Esophagus muscularis mucosa (tissue), 4 donors: Measurements from ENCODE around the gene MUC4.

Experiments
- EP300 ChIP-seq: sonication (generic); formaldehyde crosslinking; IDR thresholded peaks from one replicate; pipeline ENCODE4 v1.6.1; 2017; ENCODE audit warnings: antibody characterized with exemption
- POLR2A ChIP-seq: fragments of 450-650 bp; IDR thresholded peaks from one replicate; pipeline ENCODE4 v1.6.1; 2017; ENCODE audit warnings: antibody characterized with exemption, moderate library complexity, mild to moderate bottlenecking, low read depth
- POLR2AphosphoS5 ChIP-seq, 2 donors: sonication (generic); formaldehyde crosslinking; IDR thresholded peaks; one replicate each; pipeline ENCODE4 v1.6.1; 2017; ENCODE audit warnings: antibody characterized with exemption in 2 of 2
- TF ChIP-seq, protein P1 (sequence below), 3 experiments: fragments of 200-600 bp in 2 of 3; fragments of 450-650 bp in 1 of 3; sonication (generic) in 2 of 3; IDR thresholded peaks; one replicate each; pipeline ENCODE4 v1.5.1; 2017 to 2019; ENCODE audit warnings: antibody characterized with exemption in 3 of 3, mild to moderate bottlenecking in 2 of 3, moderate library complexity in 1 of 3

DNA sequence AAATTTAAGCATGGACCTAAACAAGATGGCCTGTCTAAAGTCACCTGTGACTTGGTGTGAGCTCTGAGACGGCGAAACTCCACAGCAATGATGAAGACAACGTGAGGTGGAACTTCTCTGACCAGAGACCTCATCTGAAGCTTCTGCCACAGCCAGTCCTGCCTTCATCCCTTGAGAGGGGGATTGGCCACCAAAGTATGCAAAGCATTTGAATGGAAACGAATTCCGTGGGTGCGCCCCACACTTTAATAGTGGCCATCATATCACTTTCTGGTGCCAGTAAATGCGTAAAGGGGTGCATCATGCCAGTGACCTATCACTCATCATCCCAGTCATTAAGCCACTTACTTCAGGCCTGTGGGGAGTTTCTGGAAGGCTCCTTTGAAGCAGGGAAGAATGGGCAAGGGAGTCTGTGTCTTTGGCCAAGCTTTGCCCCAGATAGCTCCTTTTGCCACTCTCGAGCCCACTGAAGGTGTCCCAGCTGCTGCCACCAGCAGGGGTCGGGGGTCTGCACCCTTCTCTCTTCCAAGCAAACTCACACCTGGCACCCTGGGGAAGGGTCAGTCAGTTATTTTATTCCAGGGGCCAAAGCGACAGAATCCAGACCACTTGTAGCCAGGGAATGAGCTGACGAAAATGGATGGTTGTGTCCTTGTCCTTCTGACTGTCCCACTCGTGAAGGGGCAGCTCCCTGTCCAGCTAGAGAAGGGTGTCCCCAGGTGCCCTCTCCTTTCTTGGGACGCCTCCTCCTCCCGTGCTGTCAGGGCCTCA, 73.3 kb downstream of the MUC4 start:
- TF ChIP-seq, protein P1, sequence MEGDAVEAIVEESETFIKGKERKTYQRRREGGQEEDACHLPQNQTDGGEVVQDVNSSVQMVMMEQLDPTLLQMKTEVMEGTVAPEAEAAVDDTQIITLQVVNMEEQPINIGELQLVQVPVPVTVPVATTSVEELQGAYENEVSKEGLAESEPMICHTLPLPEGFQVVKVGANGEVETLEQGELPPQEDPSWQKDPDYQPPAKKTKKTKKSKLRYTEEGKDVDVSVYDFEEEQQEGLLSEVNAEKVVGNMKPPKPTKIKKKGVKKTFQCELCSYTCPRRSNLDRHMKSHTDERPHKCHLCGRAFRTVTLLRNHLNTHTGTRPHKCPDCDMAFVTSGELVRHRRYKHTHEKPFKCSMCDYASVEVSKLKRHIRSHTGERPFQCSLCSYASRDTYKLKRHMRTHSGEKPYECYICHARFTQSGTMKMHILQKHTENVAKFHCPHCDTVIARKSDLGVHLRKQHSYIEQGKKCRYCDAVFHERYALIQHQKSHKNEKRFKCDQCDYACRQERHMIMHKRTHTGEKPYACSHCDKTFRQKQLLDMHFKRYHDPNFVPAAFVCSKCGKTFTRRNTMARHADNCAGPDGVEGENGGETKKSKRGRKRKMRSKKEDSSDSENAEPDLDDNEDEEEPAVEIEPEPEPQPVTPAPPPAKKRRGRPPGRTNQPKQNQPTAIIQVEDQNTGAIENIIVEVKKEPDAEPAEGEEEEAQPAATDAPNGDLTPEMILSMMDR (IDR thresholded peaks at IDR 0.05) = no peak
- TF ChIP-seq POLR2A (no peak), EP300 (no peak), POLR2AphosphoS5 (IDR thresholded peaks at IDR 0.05) (no peak)
